HepG2 (cell line): ENCODE data around the gene NRBP1. TPM values are rescaled to one million over a fixed set of nuclear protein-coding genes. Genes with fewer than 3 reads are reported as not detected.

Experiments
- ATAC-seq: fragments of 200-7000 bp; cut with Tn5 transposase; 3 replicates; pipeline ENCODE4 v1.9.1; 2020; ENCODE audit warnings: mild to moderate bottlenecking, moderate library complexity
- BruUV-seq: library from RNA; stranded (reverse); fragments of 400-500 nt; replicated peaks from 2 replicates; lab custom pipeline; 2021; lab: Mats Ljungman, UMichigan
- CTCF ChIA-PET: fragments of 300-600 bp; formaldehyde crosslinking; extraction: SDS; loops from one replicate; lab custom pipeline; 2021; ENCODE audit warnings: low total read pairs, inconsistent platforms, low intra/inter-chr PET ratio; lab: Yijun Ruan, JAX
- POLR2A ChIA-PET: fragments of 350-600 bp; sonication (Branson Sonifier 250); formaldehyde crosslinking; loops from one replicate; lab custom pipeline; 2020; ENCODE audit warnings: antibody characterized with exemption, inconsistent platforms; lab: Yijun Ruan, JAX
- DNase-seq: peaks from one replicate; pipeline ENCODE4 v3.0.0-alpha.2; 2015; ENCODE audit warnings: low spot score
- FAIRE-seq: peaks from 3 replicates; lab custom pipeline; 2011; peaks lifted over from hg19 to GRCh38; lab: Jason Lieb, UNC
- H2AFZ ChIP-seq: one replicate; pipeline ENCODE4 v1.6.1; 2011; ENCODE audit warnings: low read length, inconsistent platforms
- H3K27ac ChIP-seq: fragments of 300-600 bp; 3 replicates; pipeline ENCODE4 v1.8.0; 2011; ENCODE audit warnings: mixed run types, mild to moderate bottlenecking, mixed read lengths, low read length, inconsistent platforms; ENCODE audit not compliant: insufficient read depth; ENCODE audit errors: extremely low read length
- H3K27me3 ChIP-seq, 2 experiments: fragments of 200-600 bp in 1 of 2; 2 replicates in 1 of 2; 3 replicates in 1 of 2; pipeline versions ENCODE4 v1.6.0 to v1.8.0; 2011; ENCODE audit warnings: low read length in 2 of 2, mild to moderate bottlenecking in 2 of 2, moderate library complexity in 2 of 2, inconsistent platforms in 1 of 2; ENCODE audit not compliant: insufficient read depth in 2 of 2, control insufficient read depth in 1 of 2
- H3K36me3 ChIP-seq, 2 experiments: fragments of 200-600 bp in 1 of 2; replicated peaks in 1 of 2; 2 replicates in 1 of 2; 3 replicates in 1 of 2; pipeline versions ENCODE4 v1.5.1 to v1.8.0; 2011; ENCODE audit warnings: low read length in 2 of 2, inconsistent platforms in 1 of 2; ENCODE audit not compliant: insufficient read depth in 2 of 2, control insufficient read depth in 1 of 2
- H3K4me1 ChIP-seq: 2 replicates; pipeline ENCODE4 v1.5.1; 2012; ENCODE audit warnings: low read length, inconsistent platforms; ENCODE audit not compliant: insufficient read depth
- H3K4me2 ChIP-seq: 2 replicates; pipeline ENCODE4 v1.6.0; 2011; ENCODE audit warnings: low read depth, low read length, inconsistent platforms
- H3K4me3 ChIP-seq, 3 experiments: fragments of 200-600 bp in 1 of 3; sonication (generic), shearing (Covaris generic) in 1 of 3; replicated peaks in 1 of 3; 2 replicates each; pipeline ENCODE4 v1.5.1; 2011 to 2016; ENCODE audit warnings: low read length in 3 of 3, inconsistent platforms in 2 of 3, low read depth in 2 of 3, mild to moderate bottlenecking in 2 of 3, control low read depth in 1 of 3, mixed read lengths in 1 of 3; ENCODE audit not compliant: insufficient read depth in 1 of 3
- H3K79me2 ChIP-seq: one replicate; pipeline ENCODE4 v1.6.1; 2011; ENCODE audit warnings: low read length, inconsistent platforms; ENCODE audit not compliant: insufficient read depth
- H3K9ac ChIP-seq: 2 replicates; pipeline ENCODE4 v1.6.0; 2011; ENCODE audit warnings: mild to moderate bottlenecking, low read depth, low read length, inconsistent platforms; ENCODE audit not compliant: insufficient read depth
- H3K9me3 ChIP-seq: 2 replicates; pipeline ENCODE4 v1.5.1; 2012; ENCODE audit warnings: mild to moderate bottlenecking, low read length
- H4K20me1 ChIP-seq: 2 replicates; pipeline ENCODE4 v1.6.0; 2011; ENCODE audit warnings: inconsistent platforms, mild to moderate bottlenecking, low read length, moderate library complexity; ENCODE audit not compliant: insufficient read depth
- STAG1 ChIP-seq: sonication (generic); formaldehyde crosslinking; IDR thresholded peaks from 2 replicates; pipeline ENCODE4 v1.4.0; 2020; ENCODE audit warnings: missing genetic modification reagents
- ZBTB20 ChIP-seq: sonication (generic); formaldehyde crosslinking; IDR thresholded peaks from 2 replicates; pipeline ENCODE4 v1.8.1; 2023; ENCODE audit warnings: missing genetic modification reagents, low read depth, mild to moderate bottlenecking, borderline replicate concordance
- ZNF672 ChIP-seq: sonication (generic); formaldehyde crosslinking; IDR thresholded peaks from 2 replicates; pipeline ENCODE4 v1.8.1; 2022; ENCODE audit warnings: missing genetic modification reagents
- ZNF775 ChIP-seq: sonication (generic); formaldehyde crosslinking; IDR thresholded peaks from 2 replicates; pipeline ENCODE4 v1.4.0; 2020; ENCODE audit warnings: missing genetic modification reagents, mild to moderate bottlenecking, moderate library complexity, borderline replicate concordance
- WGBS: methylation state at CpG from one replicate; pipeline ENCODE4 v1.1.6; 2017; ENCODE audit warnings: low lambda C conversion rate; 5-methylcytosine and 5-hydroxymethylcytosine counted together
- in situ Hi-C: cut with HindIII; loops from 2 replicates; pipeline ENCODE4 v1.10.0; 2017; ENCODE audit warnings: low pct_unique_long_range_greater_than_20kb; ENCODE audit not compliant: extremely low pct_ligation_motif_present
- intact Hi-C: fragments of 100-400 bp; cut with micrococcal nuclease; formaldehyde crosslinking; loops from one replicate; pipeline ENCODE4 v1.10.0; 2022; ENCODE audit not compliant: unreplicated experiment
- polyA plus RNA-seq, 8 experiments: library from polyadenylated mRNA; depleted of rRNA in 3 of 8; stranded (reverse) in 7 of 8; unstranded in 1 of 8; fragments of >200 nt; fragmentation: Illumina TruSeq in 4 of 8; extraction: Trizol in 4 of 8; gene quantifications; 2 replicates each; pipeline versions ENCODE4 v1.2.1 to v1.2.3, GENCODE V29; 2011 to 2016; ENCODE audit warnings: low read depth in 4 of 8, missing spikeins in 1 of 8, mixed read lengths in 1 of 8; ENCODE audit not compliant: insufficient read depth in 1 of 8
- total RNA-seq, 5 experiments: library from RNA; depleted of rRNA; stranded (reverse); fragments of >200 nt; fragmentation: Illumina TruSeq; extraction: Trizol; gene quantifications; 2 replicates each; pipeline ENCODE4 v1.2.3, GENCODE V29; 2016; ENCODE audit warnings: low read depth in 1 of 5
- TF ChIP-seq, protein P1 (sequence below): sonication (generic); formaldehyde crosslinking; IDR thresholded peaks from 2 replicates; pipeline ENCODE4 v1.4.0; 2020; ENCODE audit warnings: mild to moderate bottlenecking, missing genetic modification reagents
- TF ChIP-seq, protein P2 (sequence below): sonication (generic); formaldehyde crosslinking; IDR thresholded peaks from 2 replicates; pipeline ENCODE4 v1.5.0; 2020; ENCODE audit warnings: mild to moderate bottlenecking, missing genetic modification reagents, moderate library complexity

The NRBP1 gene
- total and polyA plus RNA-seq, 2 of the 13 experiments (the other 11 are each of a cell fraction or from before 2014, with no cell fraction given), result 165 to 240 TPM

DNA sequence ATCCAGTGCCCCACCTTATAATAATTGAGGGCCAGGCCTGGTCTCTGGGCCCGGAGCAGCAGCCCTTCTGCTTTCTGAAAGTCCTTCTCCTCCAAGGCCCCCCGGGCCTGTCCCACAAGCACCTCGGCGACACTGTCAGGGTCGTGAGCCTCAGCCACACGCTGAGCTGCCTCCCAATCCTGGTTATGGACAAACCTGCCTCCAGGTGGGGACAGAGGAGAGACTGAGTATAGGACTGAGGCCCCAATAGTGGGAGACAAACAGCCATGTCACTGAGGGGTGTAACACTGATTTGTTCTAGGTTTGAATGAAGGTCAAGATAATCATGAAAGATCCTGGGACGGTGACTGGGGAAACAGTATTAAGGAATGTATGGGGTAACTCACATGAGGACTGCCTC lies 25.5 kb downstream of the NRBP1 start:
- H3K27me3 ChIP-seq, result no peaks in the 10 kb centered on the region
- no peaks in the 10 kb centered on the region for H3K4me1 ChIP-seq
- H3K9me3 ChIP-seq, result no peaks in the 10 kb centered on the region
- BruUV-seq, result no TSS peak
- TF ChIP-seq, protein P1, sequence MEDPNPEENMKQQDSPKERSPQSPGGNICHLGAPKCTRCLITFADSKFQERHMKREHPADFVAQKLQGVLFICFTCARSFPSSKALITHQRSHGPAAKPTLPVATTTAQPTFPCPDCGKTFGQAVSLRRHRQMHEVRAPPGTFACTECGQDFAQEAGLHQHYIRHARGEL, result 0 out of 2 replicates have a peak, but pooled peaks have one; percentile 23
- peak; percentile 53 for TF ChIP-seq STAG1 (CRISPR knock-in tag)
- TF ChIP-seq, protein P2, sequence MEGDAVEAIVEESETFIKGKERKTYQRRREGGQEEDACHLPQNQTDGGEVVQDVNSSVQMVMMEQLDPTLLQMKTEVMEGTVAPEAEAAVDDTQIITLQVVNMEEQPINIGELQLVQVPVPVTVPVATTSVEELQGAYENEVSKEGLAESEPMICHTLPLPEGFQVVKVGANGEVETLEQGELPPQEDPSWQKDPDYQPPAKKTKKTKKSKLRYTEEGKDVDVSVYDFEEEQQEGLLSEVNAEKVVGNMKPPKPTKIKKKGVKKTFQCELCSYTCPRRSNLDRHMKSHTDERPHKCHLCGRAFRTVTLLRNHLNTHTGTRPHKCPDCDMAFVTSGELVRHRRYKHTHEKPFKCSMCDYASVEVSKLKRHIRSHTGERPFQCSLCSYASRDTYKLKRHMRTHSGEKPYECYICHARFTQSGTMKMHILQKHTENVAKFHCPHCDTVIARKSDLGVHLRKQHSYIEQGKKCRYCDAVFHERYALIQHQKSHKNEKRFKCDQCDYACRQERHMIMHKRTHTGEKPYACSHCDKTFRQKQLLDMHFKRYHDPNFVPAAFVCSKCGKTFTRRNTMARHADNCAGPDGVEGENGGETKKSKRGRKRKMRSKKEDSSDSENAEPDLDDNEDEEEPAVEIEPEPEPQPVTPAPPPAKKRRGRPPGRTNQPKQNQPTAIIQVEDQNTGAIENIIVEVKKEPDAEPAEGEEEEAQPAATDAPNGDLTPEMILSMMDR (CRISPR knock-in tag), result peak; percentile 34; the same call in 1 of the 2 replicates
- no peak for TF ChIP-seq ZBTB20 (CRISPR knock-in tag)
- TF ChIP-seq ZNF775 (CRISPR knock-in tag), result no peak
- intact Hi-C loops (no loop called here), in situ Hi-C loops (no loop called here)
- DNase-seq, result no peak
- CTCF ChIA-PET, result no interaction called here
- H3K9ac ChIP-seq, result no peak overlapping the region
- H4K20me1 ChIP-seq, result no peaks in the 10 kb centered on the region
- POLR2A ChIA-PET, result no interaction called here
- no peak overlapping the region for H3K4me2 ChIP-seq
- WGBS, result 92% methylated on average over 7 of the region's 7 CpGs
- peak; percentile 65 for ATAC-seq
- no peaks in the 10 kb centered on the region for H3K79me2 ChIP-seq
- no peak overlapping the region for H3K4me3 ChIP-seq
- no peak for FAIRE-seq
- no peak overlapping the region for H3K27ac ChIP-seq
- H3K36me3 ChIP-seq, result peaks cover 20 to 39% of the 10 kb centered on the region in 2 experiments; a peak in 4 of 5 replicates
- no peak overlapping the region for H2AFZ ChIP-seq

DNA sequence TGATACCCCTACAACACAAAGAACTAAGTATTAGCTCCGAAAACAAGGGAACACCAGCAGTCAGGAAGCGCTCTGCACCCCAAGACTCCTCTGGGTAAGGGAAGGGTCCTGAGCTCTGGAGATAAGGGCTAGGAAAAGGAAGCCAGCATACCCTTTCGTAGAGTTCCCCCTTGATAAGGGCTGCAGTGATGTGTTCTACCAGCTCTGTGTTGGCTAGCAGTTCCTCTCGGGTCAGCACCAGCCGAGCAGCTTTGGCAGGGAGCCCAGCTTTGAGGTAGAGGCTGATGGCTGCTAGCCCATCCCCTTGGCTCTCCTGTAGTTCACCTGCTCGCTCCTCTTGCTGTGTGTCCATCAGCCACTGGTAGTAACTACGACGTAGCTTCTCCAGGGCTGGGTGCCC lies 32.7 kb downstream of the NRBP1 start:
- DNase-seq, result no peak
- Histone ChIP-seq H3K79me2 (no peaks in the 10 kb centered on the region), H3K27ac (no peak overlapping the region), H3K9me3 (no peaks in the 10 kb centered on the region), H3K4me2 (no peak overlapping the region), H3K4me1 (no peaks in the 10 kb centered on the region), H4K20me1 (no peaks in the 10 kb centered on the region), H3K27me3 (no peaks in the 10 kb centered on the region), H3K4me3 (no peak overlapping the region), H2AFZ (no peak overlapping the region), H3K36me3 (peaks cover 10 to 14% of the 10 kb centered on the region in 2 experiments), H3K9ac (no peak overlapping the region)
- no peak for ATAC-seq
- FAIRE-seq, result no peak
- POLR2A ChIA-PET, result no interaction called here
- TF ChIP-seq ZNF672 (CRISPR knock-in tag), result no peak
- no TSS peak for BruUV-seq
- WGBS, result 97% methylated on average over 8 of the region's 8 CpGs
- CTCF ChIA-PET, result no interaction called here
- intact Hi-C loops, result no loop called here
- in situ Hi-C loops, result no loop called here
